Liver (tissue), 9 donors: ENCODE data around the gene EPB41L4A. TPM values are rescaled to one million over a fixed set of nuclear protein-coding genes. Genes with fewer than 3 reads are reported as not detected.

Experiments used
- DNase-seq: peaks from one replicate; pipeline ENCODE4 v3.0.0-alpha.2; 2017; ENCODE audit warnings: low spot score
- H3K27ac ChIP-seq, 2 donors: one replicate each; pipeline ENCODE4 v1.7.0; 2013; ENCODE audit warnings: inconsistent platforms in 2 of 2, low read length in 2 of 2, control low read depth in 1 of 2, low read depth in 1 of 2, mild to moderate bottlenecking in 1 of 2
- H3K27me3 ChIP-seq, 4 donors: one replicate each; pipeline versions ENCODE4 v1.6.1 to v1.7.0; 2013; ENCODE audit warnings: low read length in 3 of 4, inconsistent platforms in 1 of 4, mild to moderate bottlenecking in 1 of 4, moderate library complexity in 1 of 4; ENCODE audit not compliant: control insufficient read depth in 4 of 4, insufficient read depth in 4 of 4
- H3K36me3 ChIP-seq, 4 donors: one replicate each; pipeline versions ENCODE4 v1.6.1 to v1.7.0; 2013; ENCODE audit warnings: low read length in 3 of 4, mild to moderate bottlenecking in 3 of 4, low read depth in 1 of 4, moderate library complexity in 1 of 4; ENCODE audit not compliant: control insufficient read depth in 4 of 4, insufficient read depth in 3 of 4
- H3K4me1 ChIP-seq, 4 donors: one replicate each; pipeline versions ENCODE4 v1.6.1 to v1.7.0; 2013; ENCODE audit warnings: low read length in 3 of 4, mild to moderate bottlenecking in 3 of 4, moderate library complexity in 1 of 4; ENCODE audit not compliant: control insufficient read depth in 4 of 4, insufficient read depth in 4 of 4
- H3K4me3 ChIP-seq, 3 donors: one replicate each; pipeline versions ENCODE4 v1.6.1 to v1.7.0; 2013; ENCODE audit warnings: low read length in 3 of 3, control low read depth in 1 of 3, low read depth in 1 of 3, mild to moderate bottlenecking in 1 of 3
- H3K9ac ChIP-seq, 2 donors: one replicate each; pipeline ENCODE4 v1.7.0; 2013; ENCODE audit warnings: low read length in 2 of 2, mild to moderate bottlenecking in 2 of 2, moderate library complexity in 2 of 2, control low read depth in 1 of 2, low read depth in 1 of 2
- H3K9me3 ChIP-seq, 4 donors: one replicate each; pipeline versions ENCODE4 v1.6.1 to v1.7.0; 2013; ENCODE audit warnings: low read length in 3 of 4; ENCODE audit not compliant: control insufficient read depth in 4 of 4
- ATF3 ChIP-seq: IDR thresholded peaks from 2 replicates; pipeline ENCODE4 v1.6.1; 2016; ENCODE audit warnings: antibody characterized with exemption
- CTCF ChIP-seq: fragments of 150-350 bp; IDR thresholded peaks from 2 replicates; pipeline ENCODE4 v1.5.1; 2017; ENCODE audit warnings: improper control_type of control experiment, low read depth, low read length; ENCODE audit not compliant: missing input control
- EGR1 ChIP-seq, 2 donors: IDR thresholded peaks; 2 replicates each; pipeline ENCODE4 v1.6.1; 2016 to 2018; ENCODE audit warnings: antibody characterized with exemption in 2 of 2, low read depth in 2 of 2
- FOXA1 ChIP-seq: IDR thresholded peaks from 2 replicates; pipeline ENCODE4 v1.6.1; 2016; ENCODE audit warnings: antibody characterized with exemption
- FOXA2 ChIP-seq: IDR thresholded peaks from 2 replicates; pipeline ENCODE4 v1.6.1; 2016; ENCODE audit warnings: antibody characterized with exemption
- GABPA ChIP-seq, 2 donors: IDR thresholded peaks in 1 of 2; conservative IDR thresholded peaks in 1 of 2; 2 replicates each; pipeline ENCODE4 v1.6.1; 2016; ENCODE audit warnings: antibody characterized with exemption in 2 of 2, mild to moderate bottlenecking in 1 of 2, moderate library complexity in 1 of 2
- HNF4A ChIP-seq, 2 donors: conservative IDR thresholded peaks; 2 replicates each; pipeline ENCODE4 v1.6.1; 2016; ENCODE audit warnings: antibody characterized with exemption in 2 of 2, mild to moderate bottlenecking in 2 of 2
- HNF4G ChIP-seq: IDR thresholded peaks from 2 replicates; pipeline ENCODE4 v1.6.1; 2016; ENCODE audit warnings: antibody characterized with exemption
- JUND ChIP-seq, 2 donors: IDR thresholded peaks; 2 replicates each; pipeline ENCODE4 v1.6.1; 2016; ENCODE audit warnings: antibody characterized with exemption in 2 of 2
- MAX ChIP-seq: IDR thresholded peaks from 2 replicates; pipeline ENCODE4 v1.6.1; 2016; ENCODE audit warnings: antibody characterized with exemption
- NR2F2 ChIP-seq: IDR thresholded peaks from 2 replicates; pipeline ENCODE4 v1.6.1; 2016; ENCODE audit warnings: antibody characterized with exemption
- RAD21 ChIP-seq, 2 donors: IDR thresholded peaks; 2 replicates each; pipeline ENCODE4 v1.6.1; 2016; ENCODE audit warnings: antibody characterized with exemption in 2 of 2, mild to moderate bottlenecking in 2 of 2
- REST ChIP-seq: IDR thresholded peaks from 2 replicates; pipeline ENCODE4 v1.6.1; 2016; ENCODE audit warnings: antibody characterized with exemption, mild to moderate bottlenecking
- RXRA ChIP-seq, 2 donors: IDR thresholded peaks; 2 replicates each; pipeline ENCODE4 v1.6.1; 2017 to 2018; ENCODE audit warnings: antibody characterized with exemption in 2 of 2, mild to moderate bottlenecking in 1 of 2
- SP1 ChIP-seq: IDR thresholded peaks from 2 replicates; pipeline ENCODE4 v1.6.1; 2018; ENCODE audit warnings: antibody characterized with exemption, mild to moderate bottlenecking
- TAF1 ChIP-seq: conservative IDR thresholded peaks from 2 replicates; pipeline ENCODE4 v1.6.1; 2016; ENCODE audit warnings: antibody characterized with exemption, mild to moderate bottlenecking
- YY1 ChIP-seq: IDR thresholded peaks from 2 replicates; pipeline ENCODE4 v1.6.1; 2016; ENCODE audit warnings: antibody characterized with exemption, mild to moderate bottlenecking
- ZBTB33 ChIP-seq: IDR thresholded peaks from 2 replicates; pipeline ENCODE4 v1.6.1; 2016; ENCODE audit warnings: antibody characterized with exemption
- whole genome bisulfite sequencing: extraction: QIAGEN DNeasy Blood & Tissue Kit; methylation state at CpG from one replicate; pipeline ENCODE4 v1.1.7; 2013; 5-methylcytosine and 5-hydroxymethylcytosine counted together
- polyA plus RNA-seq, 2 donors: library from polyadenylated mRNA; stranded (reverse) in 1 of 2; unstranded in 1 of 2; fragments of 200-250 nt in 1 of 2; fragments of >200 nt in 1 of 2; fragmentation: Nextera tagmentation in 1 of 2; extraction: Ambion mirVana in 1 of 2; gene quantifications; one replicate each; pipeline versions ENCODE4 v1.2.1 to v1.2.3, GENCODE V29; 2013 to 2015
- total RNA-seq, 2 donors: library from RNA; depleted of rRNA; stranded (reverse); fragments of >200 nt; gene quantifications; one replicate each; pipeline ENCODE4 v1.2.3, GENCODE V29; 2014
- donor health status: healthy.
- donor health status: healthy.
- donor health status: healthy.
- donor health status: healthy.
- donor health status: healthy.

EPB41L4A gene
- total and polyA plus RNA-seq, 4 donors: 1.1 to 8.0 (median 3.9) TPM

GRCh38 chr5:112407666-112408065, 11.4 kb downstream of the EPB41L4A start:
- Histone ChIP-seq H3K4me1 (no peaks in the 10 kb centered on the region), H3K36me3 (no peaks in the 10 kb centered on the region), H3K27ac (no peak overlapping the region), H3K4me3 (no peak overlapping the region), H3K9me3 (no peaks in the 10 kb centered on the region), H3K27me3 (no peaks in the 10 kb centered on the region), H3K9ac (no peak overlapping the region)
- no peak for DNase-seq
- no peak for TF ChIP-seq GABPA (IDR thresholded peaks at IDR 0.05 in 1 of 2, conservative IDR thresholded peaks at IDR 0.05 in 1 of 2)
- no peak for TF ChIP-seq TAF1
- no peak for TF ChIP-seq EGR1 (IDR thresholded peaks at IDR 0.05; ENCODE audit: low read depth in 2 of 2)
- no peak for TF ChIP-seq FOXA1
- TF ChIP-seq JUND (IDR thresholded peaks at IDR 0.05): no peak
- no peak for TF ChIP-seq HNF4G
- no peak for TF ChIP-seq ZBTB33
- no peak for TF ChIP-seq NR2F2
- TF ChIP-seq MAX: no peak
- TF ChIP-seq FOXA2: no peak
- no peak for TF ChIP-seq ATF3
- no peak for TF ChIP-seq REST
- no peak for TF ChIP-seq RXRA (IDR thresholded peaks at IDR 0.05)
- no peak for TF ChIP-seq SP1
- TF ChIP-seq RAD21 (IDR thresholded peaks at IDR 0.05): no peak
- no peak for TF ChIP-seq CTCF
- TF ChIP-seq HNF4A (conservative IDR thresholded peaks at IDR 0.05): no peak
- TF ChIP-seq YY1: no peak
- 47% methylated on average over 2 of the region's 2 CpGs for WGBS

GRCh38 chr5:112407240-112407639, 11.8 kb downstream of the EPB41L4A start:
- Histone ChIP-seq H3K27ac (no peak overlapping the region), H3K9ac (no peak overlapping the region), H3K4me3 (no peak overlapping the region), H3K27me3 (no peaks in the 10 kb centered on the region), H3K36me3 (no peaks in the 10 kb centered on the region), H3K4me1 (no peaks in the 10 kb centered on the region), H3K9me3 (no peaks in the 10 kb centered on the region)
- DNase-seq: no peak
- no peak for TF ChIP-seq HNF4G
- TF ChIP-seq EGR1 (IDR thresholded peaks at IDR 0.05; ENCODE audit: low read depth in 2 of 2): no peak
- no peak for TF ChIP-seq HNF4A (conservative IDR thresholded peaks at IDR 0.05)
- no peak for TF ChIP-seq FOXA1
- no peak for TF ChIP-seq RAD21 (IDR thresholded peaks at IDR 0.05)
